Fibroblast of skin of back (primary cell): ENCODE data around the gene KCTD21.

Experiments used
- DNase-seq: peaks from one replicate; pipeline ENCODE4 v3.0.0-alpha.2; 2013

The KCTD21 gene

DNA sequence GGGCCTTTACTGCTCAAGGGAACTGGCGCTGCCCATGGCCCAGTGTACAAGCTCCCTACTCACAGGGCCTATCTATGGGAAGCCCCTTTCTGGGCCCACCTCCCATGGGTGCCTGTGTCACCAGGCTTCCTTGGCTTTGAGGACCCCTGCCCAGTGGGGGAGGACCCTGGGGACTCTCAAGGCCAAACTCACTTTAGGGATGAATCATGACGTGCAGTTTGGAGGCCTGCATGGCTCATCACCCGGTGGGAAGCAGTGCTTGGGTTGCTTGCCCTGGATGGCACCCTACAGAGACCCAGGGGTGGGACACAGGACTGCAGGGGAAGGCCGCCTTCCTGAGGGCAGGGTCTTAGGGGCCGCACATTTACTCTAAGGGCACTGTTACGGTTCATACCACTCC lies 16.5 kb downstream of the KCTD21 start:
- no peak for DNase-seq

DNA sequence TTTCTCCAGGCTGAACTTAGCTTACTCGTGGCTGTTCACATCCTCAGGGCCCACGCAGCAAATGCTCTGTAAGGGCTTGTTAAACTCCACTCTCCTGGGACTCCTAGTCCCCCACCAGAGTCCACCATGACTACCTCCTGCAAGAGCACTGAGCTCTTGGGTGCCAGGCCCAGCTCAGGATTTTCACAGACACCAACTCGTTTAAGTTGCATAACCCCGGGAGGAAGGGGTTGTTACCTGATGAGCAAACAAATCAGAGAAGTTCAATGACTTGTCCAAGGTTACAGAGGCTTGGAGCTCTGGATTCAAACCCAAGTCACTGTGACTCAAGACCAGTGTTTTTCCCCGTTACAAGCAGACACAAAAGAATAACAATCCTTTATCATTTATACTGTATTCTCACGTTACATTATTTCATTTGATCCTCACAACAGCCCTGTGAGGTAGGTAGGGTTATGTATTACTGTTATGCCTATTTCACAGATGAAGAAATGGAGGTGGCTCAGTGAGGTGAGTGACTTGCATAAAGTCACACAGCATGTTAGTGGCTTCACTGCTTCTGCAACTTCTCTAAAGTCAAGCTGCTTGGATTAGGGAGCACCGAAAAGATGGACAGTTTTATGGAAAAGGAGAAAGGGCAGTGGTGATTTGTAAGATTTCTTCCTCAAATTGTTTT lies 17.4 kb downstream of the KCTD21 start:
- no peak for DNase-seq

DNA sequence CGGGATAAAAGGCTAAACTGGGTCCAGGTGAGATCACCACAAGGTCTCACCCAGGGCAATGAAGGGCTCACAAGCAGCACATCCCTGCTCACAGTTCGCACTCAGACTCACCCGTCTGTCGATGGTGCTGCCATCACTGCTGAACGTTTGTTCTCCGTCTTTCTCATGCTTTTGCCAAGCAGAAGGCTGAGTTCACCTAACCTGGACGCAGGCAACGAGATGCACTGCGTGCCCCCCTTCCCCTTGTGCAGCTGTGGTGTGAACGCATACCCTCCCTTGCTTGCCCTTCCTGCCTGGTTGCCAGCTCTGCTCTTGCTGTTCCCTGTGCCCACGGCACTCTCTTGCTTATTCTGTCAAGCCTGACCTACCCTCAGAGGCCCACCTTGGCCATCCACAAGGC lies 18.0 kb downstream of the KCTD21 start:
- DNase-seq = no peak

DNA sequence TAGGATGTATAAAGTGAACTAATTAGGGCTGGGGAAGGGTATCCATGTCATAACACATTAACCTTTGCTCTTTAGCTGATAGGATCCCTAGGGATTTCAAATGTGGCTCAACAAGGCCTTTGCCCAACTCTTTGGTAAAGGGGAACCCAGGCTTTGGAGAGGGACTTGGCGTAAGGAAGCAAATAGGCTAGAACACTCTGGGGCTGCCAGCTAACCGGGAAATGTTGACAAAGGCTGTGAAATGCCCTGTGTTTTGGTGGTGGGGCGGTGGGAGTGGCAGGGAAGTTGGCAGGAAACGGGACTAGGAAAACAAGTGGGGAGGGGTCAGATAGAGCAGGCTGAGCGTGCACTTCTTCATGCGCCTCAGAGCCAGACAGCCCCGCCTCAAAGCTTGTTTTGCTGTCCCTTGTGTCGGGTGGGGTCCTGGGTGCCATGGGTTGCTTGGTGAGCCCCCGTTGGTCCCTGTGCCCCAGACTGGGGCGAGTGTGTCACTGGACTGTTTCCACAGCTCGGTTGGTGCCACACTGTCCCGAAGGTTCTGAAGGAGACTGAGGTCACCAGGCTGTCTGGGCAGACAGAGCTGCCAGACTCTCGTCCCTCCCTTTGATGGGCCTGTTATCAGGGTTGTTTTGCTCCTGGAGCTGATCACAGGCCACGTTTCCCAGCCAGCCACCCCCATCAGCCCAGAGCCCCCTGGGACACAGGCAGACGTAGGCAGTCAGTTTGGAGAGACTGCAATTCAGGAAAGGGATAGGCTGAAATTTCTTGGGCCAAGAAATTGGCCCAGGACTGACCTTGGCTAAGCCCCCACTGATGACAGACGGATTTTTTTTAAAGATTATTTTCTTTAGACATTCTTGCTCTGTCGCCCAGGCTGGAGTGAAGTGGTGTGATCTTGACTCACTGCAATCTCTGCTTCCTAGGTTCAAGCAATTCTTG lies 19.6 kb downstream of the KCTD21 start:
- DNase-seq = peak; percentile 96

DNA sequence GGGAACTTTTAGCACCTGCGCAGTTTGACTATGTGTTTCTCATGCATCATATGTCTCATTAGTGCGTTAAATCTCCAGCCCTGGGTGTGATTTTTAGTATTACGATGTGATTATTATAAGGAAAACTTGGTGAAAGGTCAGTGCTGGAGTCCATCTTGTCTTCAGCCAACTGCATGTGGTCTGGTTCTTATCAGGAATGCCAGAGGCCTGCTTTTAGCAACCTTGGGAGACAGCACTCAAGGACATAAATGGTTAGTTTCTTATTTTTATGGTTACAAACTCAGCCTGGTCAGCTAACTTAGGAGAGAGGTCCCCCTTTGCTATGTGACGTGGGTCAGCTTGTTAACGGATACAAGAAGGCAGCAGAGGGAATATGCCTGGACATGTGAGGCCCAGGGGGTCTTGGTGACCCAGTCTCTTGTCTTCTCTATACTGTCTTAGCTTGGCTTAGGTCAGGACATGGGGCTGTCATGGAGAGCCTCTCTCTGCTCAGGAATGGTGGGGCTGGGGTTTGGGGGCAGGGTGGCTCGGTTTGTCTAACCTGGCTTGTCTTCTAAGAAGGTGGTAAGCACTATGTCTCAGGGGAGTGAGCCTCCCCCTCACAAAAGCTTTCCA lies 21.5 kb downstream of the KCTD21 start:
- DNase-seq = no peak

DNA sequence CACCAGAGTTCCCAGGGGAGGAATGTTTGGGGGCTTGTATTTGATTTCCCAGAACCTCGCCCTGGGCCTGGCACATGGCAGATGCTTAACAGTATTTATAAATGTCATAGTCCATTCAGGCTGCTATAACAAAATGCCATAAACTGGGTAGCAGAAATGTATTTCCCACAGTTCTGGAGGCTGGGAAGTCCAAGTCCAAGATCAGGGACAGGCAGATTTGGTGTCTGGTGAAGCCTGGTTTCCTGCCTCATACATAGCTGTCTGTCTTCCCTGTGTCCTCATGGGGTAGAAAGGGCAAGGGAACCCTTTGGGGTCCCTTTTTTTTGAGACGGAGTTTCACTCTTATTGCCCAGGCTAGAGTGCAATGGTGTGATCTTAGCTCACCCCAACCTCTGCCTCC lies 24.0 kb downstream of the KCTD21 start:
- DNase-seq = no peak

DNA sequence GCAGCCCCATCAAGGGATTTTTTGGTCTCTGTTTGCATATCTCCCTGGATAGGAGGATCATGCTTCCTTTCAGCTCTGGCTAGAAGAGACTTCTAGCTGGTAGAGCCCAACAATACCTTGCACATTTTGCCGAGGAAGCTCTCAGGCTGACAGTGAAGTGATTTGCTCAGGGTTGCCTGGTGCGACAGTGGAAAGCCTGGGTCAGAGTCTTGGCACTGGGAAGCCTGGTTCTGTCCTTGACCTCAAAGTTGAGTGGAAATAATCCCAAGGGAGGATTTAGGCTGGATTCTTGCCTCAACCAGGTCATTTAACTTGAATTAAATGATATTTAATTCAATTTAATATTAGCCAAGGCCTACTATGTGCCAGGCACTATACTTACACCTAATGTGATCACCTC lies 24.6 kb downstream of the KCTD21 start:
- DNase-seq = no peak

DNA sequence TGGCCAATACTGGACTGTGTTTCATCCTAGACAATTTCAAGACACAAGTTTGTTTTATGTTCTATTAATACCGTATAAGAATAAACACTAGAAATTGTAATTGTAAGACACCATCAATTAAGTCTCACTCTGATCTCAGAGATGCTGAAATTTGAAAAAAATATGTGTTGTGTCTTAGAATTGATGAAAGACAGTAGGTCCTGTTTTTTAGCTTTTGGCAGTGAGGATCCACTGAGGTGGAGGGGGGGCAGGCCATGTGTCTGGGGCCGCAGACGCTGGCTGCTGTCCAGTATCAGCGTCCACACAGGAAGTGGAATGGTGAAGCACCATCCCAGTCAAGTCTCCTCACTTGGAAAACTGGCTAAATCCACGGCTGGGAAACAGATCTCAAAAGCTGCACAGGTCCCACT lies 26.5 kb downstream of the KCTD21 start:
- DNase-seq = peak; percentile 45

DNA sequence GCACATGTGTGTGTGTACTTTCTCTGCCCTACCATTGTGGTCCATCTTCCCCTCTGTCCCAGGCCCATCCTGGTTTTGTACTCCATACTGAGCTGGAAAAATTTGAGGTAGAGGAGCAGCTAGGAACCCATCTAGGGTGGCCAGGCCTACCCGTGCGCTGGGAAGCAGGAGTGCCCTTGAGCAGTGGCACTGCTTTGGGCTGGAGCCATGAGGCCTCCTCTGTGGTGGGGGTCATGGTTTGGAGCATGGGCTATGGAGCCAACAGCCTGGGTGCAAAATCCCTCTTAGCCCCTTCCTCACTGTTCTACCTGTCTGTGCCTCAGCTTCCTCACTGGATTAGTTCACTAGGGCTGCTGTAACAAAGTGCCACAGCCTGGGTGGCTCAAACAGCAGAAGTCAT lies 27.1 kb downstream of the KCTD21 start:
- no peak for DNase-seq

DNA sequence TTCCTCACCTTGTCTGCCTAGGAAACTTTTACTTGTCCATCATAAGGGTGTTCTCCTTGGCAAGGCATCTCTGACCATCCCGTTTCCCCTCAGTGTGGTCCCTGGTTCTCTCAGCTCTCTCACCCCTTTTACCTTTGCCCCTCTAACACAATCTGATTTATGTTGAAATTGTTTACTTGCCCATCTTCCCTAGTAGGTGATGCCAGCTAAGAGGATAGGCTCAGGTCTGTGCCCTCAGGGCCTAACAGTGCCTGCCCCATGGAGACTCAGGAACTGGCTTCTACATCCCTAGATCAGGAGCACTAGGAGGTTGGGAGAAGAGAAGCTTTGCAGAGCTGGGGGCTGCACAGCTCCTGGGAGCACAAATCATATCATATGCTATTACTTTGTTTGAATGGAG lies 27.9 kb downstream of the KCTD21 start:
- DNase-seq = no peak

DNA sequence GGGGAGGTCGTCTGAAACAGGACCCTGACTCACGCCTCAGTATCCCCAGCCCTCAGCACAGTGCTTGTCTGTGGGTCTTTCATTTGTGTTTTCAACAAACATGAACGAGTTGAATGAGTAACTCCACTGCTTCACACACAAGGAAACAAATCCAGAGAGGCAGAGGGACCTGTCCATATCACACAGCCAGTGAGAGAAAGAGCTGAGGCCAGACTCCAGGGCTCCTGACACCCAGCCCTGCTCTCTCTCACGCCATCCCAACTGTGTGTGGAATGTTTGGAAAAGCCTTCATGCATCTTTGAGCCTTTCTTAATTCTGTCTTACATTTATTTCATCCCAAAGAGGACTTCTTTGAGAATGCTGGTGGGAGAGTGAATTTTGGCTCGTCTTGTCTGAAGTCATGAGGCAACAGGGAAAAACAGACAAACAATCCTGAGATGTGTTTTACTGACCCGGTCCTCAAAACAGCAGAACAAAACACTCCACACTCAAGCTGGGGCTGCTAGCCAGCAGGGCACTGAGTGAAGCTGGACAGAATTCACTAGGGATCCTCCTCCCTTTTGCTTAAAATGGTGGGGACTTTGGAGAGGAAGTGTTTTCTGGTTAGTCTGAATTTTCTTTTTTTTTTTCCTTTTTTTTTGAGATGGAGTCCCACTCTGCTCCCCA lies 29.3 kb downstream of the KCTD21 start:
- DNase-seq = peak; percentile 19

DNA sequence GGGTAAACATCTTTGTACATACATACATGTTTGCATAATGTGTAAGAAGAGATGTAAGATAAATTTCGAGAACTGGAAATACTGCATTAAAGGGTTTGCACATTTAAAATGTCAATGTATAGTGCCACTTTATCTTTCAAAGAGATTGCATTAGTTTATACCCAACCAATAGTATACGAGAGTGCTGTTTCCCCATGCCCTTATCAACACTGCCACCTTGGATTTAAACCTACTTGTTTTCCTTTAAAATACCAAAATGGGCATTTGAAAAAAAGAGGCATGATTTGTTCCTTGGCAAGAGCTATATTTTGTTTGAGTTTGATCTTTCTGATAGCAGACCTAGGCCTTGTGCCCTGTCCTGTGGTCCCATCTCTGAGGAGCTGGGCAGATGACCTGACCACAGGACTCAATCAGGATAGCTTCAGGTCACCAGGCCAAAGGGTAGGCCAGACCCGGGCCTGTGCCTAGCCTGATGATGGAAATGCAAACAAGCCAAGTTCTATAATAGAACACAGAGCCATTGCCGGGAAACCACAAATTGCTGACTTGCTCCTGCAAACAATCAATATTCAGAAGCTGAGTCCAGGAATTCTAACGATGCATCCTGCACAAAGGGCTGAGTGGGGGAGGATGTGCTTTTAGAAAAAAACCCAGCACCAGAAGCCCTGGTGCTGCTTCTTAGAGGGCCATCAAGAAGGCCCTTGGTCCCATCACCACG lies 32.1 kb downstream of the KCTD21 start:
- DNase-seq = no peak

DNA sequence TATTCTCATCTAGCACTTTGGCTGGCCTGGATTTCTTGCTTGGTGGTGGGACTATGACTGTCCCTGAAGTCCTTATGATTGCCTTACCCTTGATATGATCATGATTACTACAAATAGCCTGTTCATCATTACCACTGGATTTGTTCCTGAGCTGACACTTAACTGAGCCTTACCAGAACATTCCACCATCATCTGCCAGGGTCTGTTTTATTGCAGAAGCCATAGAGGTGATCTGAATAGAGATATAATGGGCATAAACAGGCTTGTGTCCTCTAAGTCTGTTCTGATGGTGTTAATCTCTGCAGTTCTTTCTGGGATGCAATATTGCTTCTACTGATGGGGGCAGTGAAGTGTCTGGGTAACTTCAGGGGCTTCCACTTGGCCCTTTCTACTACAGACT lies 36.6 kb downstream of the KCTD21 start:
- DNase-seq = no peak

DNA sequence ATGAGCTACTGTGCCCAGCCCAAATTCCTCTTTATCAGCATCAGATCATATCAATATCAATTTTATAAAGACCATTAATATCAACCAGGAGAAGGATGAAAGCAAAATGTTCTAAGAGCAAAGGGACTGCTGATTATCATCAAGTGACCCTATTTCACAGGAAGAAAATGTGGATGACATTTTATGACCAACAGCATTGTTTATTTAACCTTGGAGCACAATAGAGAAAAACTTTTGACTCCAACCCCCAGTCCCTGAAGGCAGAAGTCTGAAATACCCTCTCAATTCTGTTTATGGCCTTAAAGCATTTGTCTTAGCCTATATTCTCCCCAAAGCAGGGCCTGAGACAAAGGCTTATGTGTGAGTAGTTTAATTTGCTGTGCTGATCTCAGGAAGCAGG lies 37.7 kb downstream of the KCTD21 start:
- no peak for DNase-seq

DNA sequence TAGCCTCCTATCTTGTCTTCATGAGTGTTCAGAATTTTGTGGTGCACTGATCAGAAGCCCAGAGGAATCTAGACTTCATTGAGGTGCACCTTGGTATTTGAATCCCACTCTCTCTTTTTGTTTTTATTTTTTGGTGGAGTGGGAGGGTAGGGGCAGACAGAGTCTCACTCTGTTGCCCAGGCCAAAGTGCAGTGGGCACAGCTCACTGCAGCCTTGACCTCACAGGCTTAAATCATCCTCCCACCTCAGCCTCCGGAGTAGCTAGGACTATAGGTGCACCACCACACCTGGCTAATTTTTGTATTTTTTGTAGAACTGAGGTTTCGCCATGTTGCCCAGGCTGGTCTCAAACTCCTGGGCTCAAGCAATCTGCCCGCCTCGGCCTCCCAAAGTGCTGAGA lies 38.1 kb downstream of the KCTD21 start:
- no peak for DNase-seq

DNA sequence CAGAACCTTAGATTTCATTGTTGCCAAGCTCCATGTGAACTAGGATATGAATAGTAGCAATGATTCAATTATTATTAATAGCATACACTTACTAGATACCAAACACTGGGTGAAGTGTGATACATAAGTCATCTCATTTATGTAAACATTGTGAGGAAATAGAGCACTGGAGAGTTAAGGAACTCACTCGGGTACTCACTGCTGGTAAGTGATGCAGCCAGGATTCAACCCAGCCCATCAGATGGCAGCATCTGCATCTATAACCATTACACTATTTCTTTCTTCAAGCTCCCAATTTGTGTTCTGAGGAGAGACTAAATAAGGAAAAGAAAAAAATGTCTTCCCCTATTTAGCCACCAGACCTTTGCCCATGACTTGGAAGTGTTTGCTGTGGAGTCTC lies 38.8 kb downstream of the KCTD21 start:
- DNase-seq = peak; percentile 75

DNA sequence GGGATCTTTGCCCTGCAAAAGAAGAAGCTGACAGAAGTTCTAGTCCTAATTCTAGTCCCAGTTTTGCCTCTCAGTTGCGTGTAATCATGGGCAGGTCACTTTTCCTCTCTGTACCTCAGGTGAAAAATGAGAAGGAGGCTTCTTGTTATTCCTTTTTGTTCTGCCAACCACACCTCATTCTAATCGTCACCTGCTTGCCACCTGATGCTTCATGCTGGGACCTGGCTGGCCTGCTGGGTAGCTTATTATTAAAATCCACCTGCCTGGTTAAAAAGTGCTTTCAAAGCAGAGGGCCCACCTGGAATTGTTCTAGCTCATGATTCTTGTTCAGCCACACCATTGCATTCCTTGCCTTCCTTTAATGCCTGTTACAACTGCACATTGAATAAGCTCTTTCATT lies 40.6 kb downstream of the KCTD21 start:
- DNase-seq = no peak

DNA sequence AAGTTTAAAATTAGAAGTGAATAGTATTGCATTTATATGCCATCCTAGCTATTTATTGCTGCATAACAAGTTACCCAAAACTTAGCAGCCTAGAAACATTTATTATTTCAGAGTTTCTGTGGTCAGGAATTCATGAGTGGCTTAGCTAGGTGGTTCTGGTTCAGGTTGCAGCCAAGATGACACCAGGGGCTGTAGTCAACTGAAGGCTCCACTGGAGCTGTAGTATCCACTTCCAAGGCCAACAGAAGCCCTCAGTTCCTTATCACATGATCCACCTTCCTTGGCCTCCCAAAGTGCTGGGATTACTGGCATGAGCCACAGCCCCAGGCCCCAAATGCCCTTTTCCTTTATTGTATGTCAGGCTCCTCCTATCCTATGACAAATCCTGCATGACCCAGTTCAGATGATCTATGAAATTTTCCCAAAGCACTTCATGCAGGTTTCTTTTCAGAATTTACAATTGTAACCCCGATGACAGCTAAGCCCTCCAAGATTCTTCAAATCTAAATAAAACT lies 42.9 kb downstream of the KCTD21 start:
- DNase-seq = no peak

DNA sequence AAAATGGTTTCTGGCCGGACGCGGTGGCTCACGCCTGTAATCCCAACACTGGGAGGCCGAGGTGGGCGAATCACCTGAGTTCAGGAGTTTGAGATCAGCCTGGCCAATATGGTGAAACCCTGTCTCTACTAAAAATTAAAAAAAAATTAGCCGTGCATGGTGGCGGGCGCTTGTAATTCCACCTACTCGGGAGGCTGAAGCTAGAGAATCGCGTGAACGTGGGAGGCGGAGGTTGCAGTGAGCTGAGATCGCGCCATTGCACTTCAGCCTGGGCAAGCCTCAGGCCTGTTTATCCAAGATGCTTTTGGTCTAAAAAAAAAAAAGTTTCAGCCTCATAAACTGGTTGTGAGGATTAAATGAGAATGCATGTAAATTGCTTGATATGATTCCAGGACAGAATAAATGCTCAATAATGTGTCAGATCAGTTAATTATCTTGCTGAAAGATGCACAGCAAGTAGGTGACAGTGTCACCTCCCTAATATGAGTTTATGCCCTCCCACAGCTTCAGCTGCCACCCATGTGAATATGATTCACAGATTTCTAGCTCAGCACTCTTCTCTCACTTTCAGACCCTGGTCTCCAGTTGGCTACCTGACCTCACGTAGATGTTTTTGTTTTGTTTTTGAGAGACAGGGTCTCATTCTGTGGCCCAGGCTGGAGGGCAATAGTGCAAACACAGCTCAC lies 47.9 kb downstream of the KCTD21 start:
- no peak for DNase-seq

DNA sequence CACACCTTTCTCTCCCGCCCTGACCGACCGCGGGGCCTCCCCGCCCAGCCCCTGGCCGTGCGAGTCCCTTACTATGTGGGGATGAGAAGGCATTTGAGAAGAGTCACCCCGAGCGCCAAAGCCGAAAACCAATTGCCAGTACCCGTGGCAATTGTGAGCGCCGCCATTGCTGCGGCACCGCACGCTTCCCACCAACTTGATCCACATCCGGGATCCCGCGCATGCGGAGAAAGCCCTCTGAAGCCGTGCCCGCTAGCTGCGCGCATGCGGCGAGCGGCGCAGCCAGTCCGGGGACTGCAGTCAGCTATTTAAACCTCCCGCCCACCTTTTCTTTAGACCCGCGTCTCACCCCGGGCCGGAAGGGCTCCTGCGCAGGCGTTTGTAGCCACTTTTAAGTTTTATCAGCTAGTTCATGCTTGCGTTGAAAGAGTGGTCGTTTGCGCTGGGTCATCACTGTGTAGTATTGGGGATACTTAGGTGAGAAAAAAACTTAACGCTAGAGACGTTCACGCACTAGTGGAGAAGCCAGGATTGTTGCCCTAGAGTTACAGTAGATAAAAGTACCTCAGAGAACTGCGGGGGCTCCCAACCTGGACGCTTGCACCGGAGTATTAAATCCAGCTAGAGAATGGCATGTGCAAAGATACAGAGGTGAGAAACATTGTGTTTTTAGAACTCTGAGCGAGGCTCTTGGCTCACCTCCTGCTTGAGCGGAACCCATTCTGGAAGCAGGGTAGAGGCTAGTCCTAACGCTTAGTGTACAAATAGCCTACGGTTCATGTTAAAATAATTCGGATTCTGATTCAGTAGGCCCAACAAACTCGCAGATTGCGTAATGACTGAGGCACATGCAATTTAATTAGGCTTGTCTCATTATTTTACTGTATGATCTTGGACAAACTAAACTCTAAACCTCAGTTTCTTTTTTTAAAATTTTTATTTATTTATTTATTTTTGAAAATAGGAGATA lies 48.7 kb downstream of the KCTD21 start, which contains the start of gene ALG8:
Gene ALG8, minus strand, starts transcription at position 205 of the 970 bp plus-strand sequence. Its CDS starts 38 bp downstream, at position 167.
- DNase-seq = peak; percentile 94
